GM18907 (cell line): ENCODE measurements around the gene APBA1.

ENCODE experiments used
- ATAC-seq: cut with Tn5 transposase; IDR thresholded peaks from one replicate; pipeline ENCODE4 v1.9.1; 2021; ENCODE audit warnings: mild to moderate bottlenecking, moderate library complexity; ENCODE audit not compliant: unreplicated experiment

APBA1 gene

GRCh38 chr9:69486498-69486897 is 185.7 kb downstream of the APBA1 start:
- ATAC-seq: no peak

GRCh38 chr9:69485466-69485865 is 186.7 kb downstream of the APBA1 start:
- ATAC-seq: no peak

GRCh38 chr9:69483886-69484422 is 188.2 kb downstream of the APBA1 start:
- ATAC-seq: no peak

GRCh38 chr9:69476797-69477196 is 195.4 kb downstream of the APBA1 start:
- no peak for ATAC-seq

GRCh38 chr9:69476016-69476415 is 196.2 kb downstream of the APBA1 start:
- ATAC-seq: no peak

GRCh38 chr9:69474821-69475220 is 197.3 kb downstream of the APBA1 start:
- no peak for ATAC-seq

- ATAC-seq: no peak
Observed at GRCh38 chr9:69472101-69472620, 200.0 kb downstream of the APBA1 start.

- no peak for ATAC-seq
Observed at GRCh38 chr9:69471433-69471832, 200.7 kb downstream of the APBA1 start.

GRCh38 chr9:69470186-69470977 is 201.8 kb downstream of the APBA1 start:
- ATAC-seq: no peak

GRCh38 chr9:69469136-69469535 is 203.0 kb downstream of the APBA1 start:
- ATAC-seq: no peak

GRCh38 chr9:69468380-69468779 is 203.8 kb downstream of the APBA1 start:
- no peak for ATAC-seq

GRCh38 chr9:69466151-69466550 is 206.0 kb downstream of the APBA1 start:
- ATAC-seq: no peak

GRCh38 chr9:69465473-69465872 is 206.7 kb downstream of the APBA1 start:
- no peak for ATAC-seq

- no peak for ATAC-seq
Observed at GRCh38 chr9:69463497-69464068, 208.6 kb downstream of the APBA1 start.

- ATAC-seq: no peak
Observed at GRCh38 chr9:69462394-69462793, 209.8 kb downstream of the APBA1 start.

- no peak for ATAC-seq
Observed at GRCh38 chr9:69461103-69461887, 210.9 kb downstream of the APBA1 start.

- ATAC-seq: no peak
Observed at GRCh38 chr9:69460012-69460411, 212.2 kb downstream of the APBA1 start.

GRCh38 chr9:69458176-69458575 is 214.0 kb downstream of the APBA1 start:
- ATAC-seq: no peak

- no peak for ATAC-seq
Observed at GRCh38 chr9:69456201-69456600, 216.0 kb downstream of the APBA1 start.

GRCh38 chr9:69455311-69455710 is 216.9 kb downstream of the APBA1 start:
- ATAC-seq: no peak

- no peak for ATAC-seq
Observed at GRCh38 chr9:69454321-69454720, 217.8 kb downstream of the APBA1 start.
